GM23338 (cell line): ENCODE data around the gene NUCB1. TPM values are rescaled to one million over a fixed set of nuclear protein-coding genes. Genes with fewer than 3 reads are reported as not detected.

Experiments
- ATAC-seq: fragments of 200-7000 bp; cut with Tn5 transposase; 3 replicates; pipeline ENCODE4 v1.9.1; 2020
- DNase-seq: peaks from one replicate; pipeline ENCODE4 v3.0.0-alpha.2; 2015; ENCODE audit warnings: low spot score
- H2AFZ ChIP-seq: fragments of 200-600 bp; sonication (generic); 2 replicates; pipeline ENCODE4 v1.8.0; 2016; ENCODE audit warnings: antibody characterized with exemption, mild to moderate bottlenecking, moderate library complexity
- H3F3A ChIP-seq: fragments of 200-600 bp; sonication (generic); replicated peaks from 2 replicates; pipeline ENCODE4 v1.8.0; 2017; ENCODE audit warnings: antibody characterized with exemption, mixed run types, low read depth
- H3K27ac ChIP-seq: fragments of 200-600 bp; sonication (generic); 2 replicates; pipeline ENCODE4 v1.6.1; 2016; ENCODE audit warnings: low read depth
- H3K27me3 ChIP-seq: fragments of 200-600 bp; sonication (generic); 2 replicates; pipeline ENCODE4 v1.8.0; 2016; ENCODE audit warnings: mild to moderate bottlenecking, mixed run types, moderate library complexity; ENCODE audit not compliant: insufficient read depth
- H3K36me3 ChIP-seq: fragments of 200-600 bp; sonication (generic); 2 replicates; pipeline ENCODE4 v1.8.0; 2016; ENCODE audit warnings: mild to moderate bottlenecking; ENCODE audit not compliant: insufficient read depth
- H3K4me1 ChIP-seq: fragments of 200-600 bp; sonication (generic); 2 replicates; pipeline ENCODE4 v1.8.0; 2016; ENCODE audit warnings: mild to moderate bottlenecking, moderate library complexity; ENCODE audit not compliant: insufficient read depth
- H3K4me2 ChIP-seq: fragments of 200-600 bp; sonication (generic); 2 replicates; pipeline ENCODE4 v1.7.1; 2017; ENCODE audit warnings: mixed run types
- H3K4me3 ChIP-seq: fragments of 200-600 bp; sonication (generic); 2 replicates; pipeline ENCODE4 v1.6.1; 2016; ENCODE audit warnings: mixed run types
- H3K79me2 ChIP-seq: fragments of 200-600 bp; sonication (generic); replicated peaks from 2 replicates; pipeline ENCODE4 v1.8.0; 2017; ENCODE audit warnings: mild to moderate bottlenecking; ENCODE audit not compliant: insufficient read depth
- H3K9me2 ChIP-seq: fragments of 200-600 bp; sonication (generic); 2 replicates; pipeline ENCODE4 v1.8.0; 2017; ENCODE audit not compliant: insufficient read depth
- H4K20me1 ChIP-seq: fragments of 200-600 bp; sonication (generic); replicated peaks from 2 replicates; pipeline ENCODE4 v1.8.0; 2017; ENCODE audit warnings: mild to moderate bottlenecking; ENCODE audit not compliant: insufficient read depth
- H3K27ac Mint-ChIP-seq: 2 replicates; pipeline ENCODE4 v1.8.0; 2020; ENCODE audit warnings: inconsistent platforms, mild to moderate bottlenecking, moderate library complexity, mixed read lengths
- H3K27me3 Mint-ChIP-seq: 3 replicates; pipeline ENCODE4 v1.8.0; 2022; ENCODE audit warnings: low read depth, mild to moderate bottlenecking, moderate library complexity, mixed read lengths, inconsistent platforms; ENCODE audit not compliant: insufficient read depth, poor library complexity
- H3K36me3 Mint-ChIP-seq: 3 replicates; pipeline ENCODE4 v1.8.0; 2021; ENCODE audit warnings: low read depth, mild to moderate bottlenecking, inconsistent platforms, moderate library complexity, mixed read lengths
- H3K4me1 Mint-ChIP-seq: 3 replicates; pipeline ENCODE4 v1.8.0; 2020; ENCODE audit warnings: mild to moderate bottlenecking, inconsistent platforms, mixed read lengths
- H3K4me3 Mint-ChIP-seq: 3 replicates; pipeline ENCODE4 v1.8.0; 2021; ENCODE audit warnings: moderate library complexity, mild to moderate bottlenecking, inconsistent platforms, mixed read lengths
- H3K9me3 Mint-ChIP-seq: 3 replicates; pipeline ENCODE4 v1.8.0; 2020; ENCODE audit warnings: moderate library complexity, mild to moderate bottlenecking, inconsistent platforms, mixed read lengths
- CREB1 ChIP-seq: fragments of 250-450 bp; sonication (Bioruptor Pico); IDR thresholded peaks from 2 replicates; pipeline ENCODE4 v1.5.0; 2020; ENCODE audit warnings: low read depth, mild to moderate bottlenecking, moderate library complexity
- CTCF ChIP-seq, 2 experiments: fragments of 200-600 bp in 1 of 2; sonication (generic) in 1 of 2; conservative IDR thresholded peaks; 2 replicates each; pipeline versions ENCODE4 v1.5.1 to v1.6.1; 2016 to 2017; ENCODE audit warnings: antibody characterized with exemption in 2 of 2, low read depth in 2 of 2, mild to moderate bottlenecking in 2 of 2, moderate library complexity in 1 of 2
- ETS1 ChIP-seq: IDR thresholded peaks from 2 replicates; pipeline ENCODE4 v1.6.1; 2016; ENCODE audit warnings: antibody characterized with exemption
- EZH2 ChIP-seq: fragments of 200-600 bp; sonication (generic); IDR thresholded peaks from one replicate; pipeline ENCODE4 v1.8.0; 2017; ENCODE audit warnings: antibody characterized with exemption, mild to moderate bottlenecking, low read depth; ENCODE audit not compliant: unreplicated experiment
- POLR2AphosphoS5 ChIP-seq: IDR thresholded peaks from 2 replicates; pipeline ENCODE4 v1.6.1; 2016; ENCODE audit warnings: antibody characterized with exemption, low read depth
- REST ChIP-seq: IDR thresholded peaks from one replicate; pipeline ENCODE4 v1.6.1; 2018; ENCODE audit warnings: antibody characterized with exemption; ENCODE audit not compliant: unreplicated experiment
- STAT1 ChIP-seq: IDR thresholded peaks from one replicate; pipeline ENCODE4 v1.6.1; 2016; ENCODE audit warnings: antibody characterized with exemption; ENCODE audit not compliant: unreplicated experiment
- ZNF114 ChIP-seq: fragments of 250-450 bp; sonication (Bioruptor Pico); IDR thresholded peaks from 2 replicates; pipeline ENCODE4 v1.5.0; 2020; ENCODE audit warnings: mild to moderate bottlenecking, moderate library complexity
- ZNF331 ChIP-seq: fragments of 250-450 bp; sonication (Bioruptor Pico); IDR thresholded peaks from 2 replicates; pipeline ENCODE4 v1.5.0; 2020; ENCODE audit warnings: low read depth, mild to moderate bottlenecking, moderate library complexity
- polyA plus RNA-seq: library from polyadenylated mRNA; unstranded; fragments of >200 nt; fragmentation: Nextera tagmentation; extraction: Ambion mirVana; gene quantifications from 2 replicates; pipeline ENCODE4 v1.2.1, GENCODE V29; 2016
- total RNA-seq: library from RNA; depleted of rRNA; stranded (reverse); fragments of >200 nt; shearing (Covaris generic); gene quantifications from 2 replicates; pipeline ENCODE4 v1.2.3, GENCODE V29; 2014

Gene NUCB1
- total and polyA plus RNA-seq, 2 experiments from 2014 or later: 57.1 to 163 TPM

- Histone ChIP-seq H3K4me1 (peaks cover 12% of the 10 kb centered on the region), H3K36me3 (peaks cover 12% of the 10 kb centered on the region), H3K79me2 (peaks cover 21% of the 10 kb centered on the region), H3K9me2 (no peaks in the 10 kb centered on the region), H3F3A (peaks cover 15% of the 10 kb centered on the region), H4K20me1 (peaks cover 17% of the 10 kb centered on the region), H3K27me3 (no peaks in the 10 kb centered on the region), H2AFZ (no peak overlapping the region), H3K4me2 (peak overlapping the region; percentile 81), H3K4me3 (peak overlapping the region; percentile 76), H3K27ac (peak overlapping the region; percentile 94)
- TF ChIP-seq POLR2AphosphoS5: no peak
- TF ChIP-seq CREB1 (CRISPR knock-in tag): peak; percentile 18; the same call in 1 of the 2 replicates
- no peak for TF ChIP-seq EZH2
- peaks cover 11% of the 10 kb centered on the region for H3K27me3 Mint-ChIP-seq
- peaks cover 4% of the 10 kb centered on the region; the same call in 1 of the 3 replicates for H3K9me3 Mint-ChIP-seq
- H3K4me1 Mint-ChIP-seq: peaks cover 30% of the 10 kb centered on the region
- peaks cover 40% of the 10 kb centered on the region for H3K36me3 Mint-ChIP-seq
- DNase-seq (peak; percentile 97), ATAC-seq (peak; percentile 50)
- peak overlapping the region; percentile 100 for H3K27ac Mint-ChIP-seq
- H3K4me3 Mint-ChIP-seq: peak overlapping the region; percentile 99
Measured at GRCh38 chr19:48872884-48873475, 27.1 kb upstream of the NUCB1 start.

- H3K4me1 ChIP-seq: peaks cover 5% of the 10 kb centered on the region
- peaks cover 15% of the 10 kb centered on the region for H3F3A ChIP-seq
- ATAC-seq: no peak
- Mint-ChIP-seq H3K27me3 (peaks cover 9% of the 10 kb centered on the region), H3K27ac (peak overlapping the region; percentile 100), H3K9me3 (peaks cover 4% of the 10 kb centered on the region; the same call in 1 of the 3 replicates), H3K4me3 (peak overlapping the region; percentile 99), H3K4me1 (peaks cover 24% of the 10 kb centered on the region), H3K36me3 (peaks cover 44% of the 10 kb centered on the region)
- no peaks in the 10 kb centered on the region for H3K9me2 ChIP-seq
- H3K36me3 ChIP-seq: peaks cover 12% of the 10 kb centered on the region
- H3K27me3 ChIP-seq: no peaks in the 10 kb centered on the region
- H4K20me1 ChIP-seq: peaks cover 17% of the 10 kb centered on the region
- H3K27ac ChIP-seq: peak overlapping the region; percentile 89
- H3K4me3 ChIP-seq: peak overlapping the region; percentile 76
- H3K79me2 ChIP-seq: peaks cover 21% of the 10 kb centered on the region
- H2AFZ ChIP-seq: no peak overlapping the region
- H3K4me2 ChIP-seq: peak overlapping the region; percentile 81
- no peak for DNase-seq
- TF ChIP-seq ETS1 (no peak), CTCF (conservative IDR thresholded peaks at IDR 0.05; ENCODE audit: low read depth in 2 of 2) (no peak), REST (no peak), POLR2AphosphoS5 (no peak), CREB1 (CRISPR knock-in tag) (no peak), STAT1 (no peak), ZNF114 (no peak), ZNF331 (CRISPR knock-in tag) (no peak), EZH2 (no peak)
Measured at GRCh38 chr19:48873476-48874302, 26.4 kb upstream of the NUCB1 start.
